H9 (cell line): ENCODE data around the gene SMIM28. TPM values are rescaled to one million over a fixed set of nuclear protein-coding genes. Genes with fewer than 3 reads are reported as not detected.

Source experiments
- DNase-seq: peaks from one replicate; pipeline ENCODE4 v3.0.0-alpha.2; 2017
- H2AFZ ChIP-seq: one replicate; pipeline ENCODE4 v1.6.1; 2013; ENCODE audit warnings: mild to moderate bottlenecking, low read length, control low read depth, moderate library complexity
- H2AK5ac ChIP-seq: 2 replicates; pipeline ENCODE4 v1.6.1; 2013; ENCODE audit warnings: low read length, control low read depth, mixed read lengths; ENCODE audit not compliant: insufficient read length
- H2BK120ac ChIP-seq: one replicate; pipeline ENCODE4 v1.6.1; 2013; ENCODE audit warnings: low read depth, mild to moderate bottlenecking, low read length, control low read depth, inconsistent platforms; ENCODE audit not compliant: poor library complexity, severe bottlenecking
- H2BK12ac ChIP-seq: 2 replicates; pipeline ENCODE4 v1.6.1; 2013; ENCODE audit warnings: low read length, control low read depth, mixed read lengths, low read depth; ENCODE audit not compliant: insufficient read length
- H2BK15ac ChIP-seq: 2 replicates; pipeline ENCODE4 v1.6.1; 2013; ENCODE audit warnings: low read depth, low read length, control low read depth
- H2BK20ac ChIP-seq: one replicate; pipeline ENCODE4 v1.6.1; 2013; ENCODE audit warnings: low read depth, mild to moderate bottlenecking, low read length, control low read depth, inconsistent platforms; ENCODE audit not compliant: poor library complexity, severe bottlenecking
- H2BK5ac ChIP-seq: 2 replicates; pipeline ENCODE4 v1.6.1; 2013; ENCODE audit warnings: low read length, control low read depth, mixed read lengths; ENCODE audit not compliant: insufficient read length
- H3K14ac ChIP-seq: 2 replicates; pipeline ENCODE4 v1.6.1; 2013; ENCODE audit warnings: low read length, control low read depth; ENCODE audit not compliant: insufficient read depth
- H3K18ac ChIP-seq: 2 replicates; pipeline ENCODE4 v1.6.1; 2013; ENCODE audit warnings: low read depth, mild to moderate bottlenecking, mixed read lengths, low read length, control low read depth; ENCODE audit not compliant: insufficient read length
- H3K23ac ChIP-seq: 2 replicates; pipeline ENCODE4 v1.6.1; 2013; ENCODE audit warnings: low read length, control low read depth, mixed read lengths, low read depth; ENCODE audit not compliant: insufficient read length
- H3K23me2 ChIP-seq: 2 replicates; pipeline ENCODE4 v1.6.1; 2013; ENCODE audit warnings: low read depth, mild to moderate bottlenecking, mixed read lengths, low read length, control low read depth; ENCODE audit not compliant: insufficient read length, poor library complexity, severe bottlenecking
- H3K27ac ChIP-seq: 2 replicates; pipeline ENCODE4 v1.5.1; 2013; ENCODE audit warnings: low read length, control low read depth, mixed read lengths, low read depth; ENCODE audit not compliant: insufficient read length
- H3K27me3 ChIP-seq: 2 replicates; pipeline ENCODE4 v1.6.1; 2013; ENCODE audit warnings: low read length, control low read depth, inconsistent platforms; ENCODE audit not compliant: insufficient read depth
- H3K4ac ChIP-seq: 2 replicates; pipeline ENCODE4 v1.6.1; 2013; ENCODE audit warnings: low read depth, mild to moderate bottlenecking, control low read depth, inconsistent platforms, low read length, moderate library complexity
- H3K4me1 ChIP-seq: 2 replicates; pipeline ENCODE4 v1.6.1; 2013; ENCODE audit warnings: low read length, control low read depth, inconsistent platforms; ENCODE audit not compliant: insufficient read depth
- H3K4me2 ChIP-seq: 2 replicates; pipeline ENCODE4 v1.6.1; 2013; ENCODE audit warnings: low read length, control low read depth, mixed read lengths; ENCODE audit not compliant: insufficient read length, insufficient read depth
- H3K56ac ChIP-seq: 2 replicates; pipeline ENCODE4 v1.6.1; 2013; ENCODE audit warnings: low read depth, mild to moderate bottlenecking, mixed read lengths, low read length, control low read depth; ENCODE audit not compliant: insufficient read length
- H3K79me1 ChIP-seq: 2 replicates; pipeline ENCODE4 v1.6.1; 2013; ENCODE audit warnings: low read depth, mild to moderate bottlenecking, moderate library complexity, low read length, control low read depth, inconsistent platforms; ENCODE audit not compliant: insufficient read depth, poor library complexity, severe bottlenecking
- H3K79me2 ChIP-seq: 2 replicates; pipeline ENCODE4 v1.6.1; 2013; ENCODE audit warnings: low read length, control low read depth, inconsistent platforms; ENCODE audit not compliant: insufficient read depth
- H3K9ac ChIP-seq: 2 replicates; pipeline ENCODE4 v1.6.1; 2013; ENCODE audit warnings: low read length, control low read depth, mixed read lengths; ENCODE audit not compliant: insufficient read length; ENCODE audit errors: extremely low read depth
- H3K9me3 ChIP-seq: one replicate; pipeline ENCODE4 v1.6.1; 2013; ENCODE audit warnings: low read depth, low read length, inconsistent platforms; ENCODE audit not compliant: control insufficient read depth
- H3T11ph ChIP-seq: one replicate; pipeline ENCODE4 v1.6.1; 2013; ENCODE audit warnings: mild to moderate bottlenecking, low read length, control low read depth, inconsistent platforms
- H4K20me1 ChIP-seq: one replicate; pipeline ENCODE4 v1.6.1; 2013; ENCODE audit not compliant: control insufficient read depth, insufficient read length, insufficient read depth
- H4K5ac ChIP-seq: 2 replicates; pipeline ENCODE4 v1.6.1; 2013; ENCODE audit warnings: low read depth, mild to moderate bottlenecking, mixed read lengths, low read length, control low read depth; ENCODE audit not compliant: insufficient read length
- H4K8ac ChIP-seq: replicated peaks from 2 replicates; pipeline ENCODE4 v1.6.1; 2013; ENCODE audit warnings: low read length, control low read depth, mixed read lengths, low read depth; ENCODE audit not compliant: insufficient read length
- H4K91ac ChIP-seq: 2 replicates; pipeline ENCODE4 v1.6.1; 2013; ENCODE audit warnings: low read depth, mild to moderate bottlenecking, moderate library complexity, mixed read lengths, low read length, control low read depth; ENCODE audit not compliant: insufficient read length
- H3K27ac Mint-ChIP-seq, 3 experiments: 2 replicates in 2 of 3; 3 replicates in 1 of 3; pipeline ENCODE4 v1.8.0; 2020 to 2021; ENCODE audit warnings: mixed read lengths in 3 of 3, mild to moderate bottlenecking in 1 of 3, moderate library complexity in 1 of 3
- H3K27me3 Mint-ChIP-seq: 2 replicates; pipeline ENCODE4 v1.8.0; 2021; ENCODE audit warnings: low read depth, mild to moderate bottlenecking, moderate library complexity, mixed read lengths
- H3K36me3 Mint-ChIP-seq, 3 experiments: 2 replicates in 2 of 3; 3 replicates in 1 of 3; pipeline ENCODE4 v1.8.0; 2020 to 2021; ENCODE audit warnings: low read depth in 3 of 3, mixed read lengths in 3 of 3; ENCODE audit not compliant: insufficient read depth in 1 of 3
- H3K4me1 Mint-ChIP-seq, 2 experiments: 2 replicates each; pipeline ENCODE4 v1.8.0; 2020; ENCODE audit warnings: mixed read lengths in 2 of 2
- H3K4me3 Mint-ChIP-seq, 2 experiments: 2 replicates in 1 of 2; 3 replicates in 1 of 2; pipeline ENCODE4 v1.8.0; 2020 to 2021; ENCODE audit warnings: mild to moderate bottlenecking in 2 of 2, mixed read lengths in 2 of 2, moderate library complexity in 1 of 2
- H3K9me3 Mint-ChIP-seq, 2 experiments: 2 replicates in 1 of 2; 3 replicates in 1 of 2; pipeline ENCODE4 v1.8.0; 2020; ENCODE audit warnings: mild to moderate bottlenecking in 2 of 2, mixed read lengths in 2 of 2, moderate library complexity in 1 of 2
- CTCF ChIP-seq: fragments of 200-600 bp; sonication (generic); conservative IDR thresholded peaks from 3 replicates; pipeline ENCODE4 v1.8.0; 2021; ENCODE audit warnings: antibody characterized with exemption, mild to moderate bottlenecking
- WGBS: extraction: QIAGEN DNeasy Blood & Tissue Kit; methylation state at CpG from one replicate; pipeline ENCODE4 v1.1.7; 2013; ENCODE audit warnings: missing lambda C conversion rate, low lambda C conversion rate, mixed read lengths; ENCODE audit not compliant: insufficient read length; ENCODE audit errors: extremely low coverage; 5-methylcytosine and 5-hydroxymethylcytosine counted together
- total RNA-seq: library from RNA; stranded (reverse); gene quantifications from 2 replicates; pipeline ENCODE4 v1.2.1, GENCODE V29; 2021

SMIM28 gene
- total RNA-seq, 1 experiment from 2014 or later, result not detected

- no peak overlapping the region for H3K4me2 ChIP-seq
- H3K9me3 ChIP-seq, result no peaks in the 10 kb centered on the region
- H3K56ac ChIP-seq, result no peak overlapping the region
- H3K4ac ChIP-seq, result no peak overlapping the region
- H2BK5ac ChIP-seq, result no peak overlapping the region
- H3K27ac ChIP-seq, result no peak overlapping the region
- Mint-ChIP-seq H3K4me3 (0 out of 5 replicates have a peak overlapping the region, but pooled peaks of 1 of the 2 experiments have one; percentile 3), H3K9me3 (no peaks in the 10 kb centered on the region; a peak in 1 of 5 replicates), H3K4me1 (peaks cover 4 to 12% of the 10 kb centered on the region in 2 experiments), H3K27ac (peak overlapping the region in 1 of 3 experiments; percentile 45; a peak in 2 of 7 replicates), H3K36me3 (peaks cover 2 to 17% (median 14%) of the 10 kb centered on the region in 3 experiments; a peak in 6 of 7 replicates), H3K27me3 (no peaks in the 10 kb centered on the region; the same call in 1 of the 2 replicates)
- H3T11ph ChIP-seq, result no peak overlapping the region
- no peak overlapping the region for H2BK12ac ChIP-seq
- H2AFZ ChIP-seq, result no peak overlapping the region
- TF ChIP-seq CTCF, result no peak
- H2BK15ac ChIP-seq, result no peak overlapping the region
- H3K23me2 ChIP-seq, result peaks cover 17% of the 10 kb centered on the region
- no peak overlapping the region for H3K23ac ChIP-seq
- no peak overlapping the region for H4K5ac ChIP-seq
- no peak overlapping the region for H3K18ac ChIP-seq
- DNase-seq, result no peak
- no peak overlapping the region for H2BK120ac ChIP-seq
- H3K79me2 ChIP-seq, result no peaks in the 10 kb centered on the region
- H3K14ac ChIP-seq, result no peak overlapping the region
- H2BK20ac ChIP-seq, result no peak overlapping the region
- no peak overlapping the region for H4K91ac ChIP-seq
- H3K27me3 ChIP-seq, result no peaks in the 10 kb centered on the region
- no peaks in the 10 kb centered on the region for H3K79me1 ChIP-seq
- no peaks in the 10 kb centered on the region for H3K4me1 ChIP-seq
- no peak overlapping the region for H4K8ac ChIP-seq
- H2AK5ac ChIP-seq, result no peak overlapping the region
- no CpG with 5 or more reads among the region's 14 CpGs for WGBS
- no peak overlapping the region for H3K9ac ChIP-seq
- no peaks in the 10 kb centered on the region for H4K20me1 ChIP-seq
Observed at GRCh38 chr6:138401960-138402837, 24.5 kb downstream of the SMIM28 start.
